BE2C (cell line): ENCODE measurements around the gene NAPA.
A peak's percentile ranks its signal among the peaks of the same experiment; 100 is the strongest.

Experiments
- DNase-seq: peaks from one replicate; pipeline ENCODE4 v3.0.0-alpha.2; 2020
- H3K27me3 ChIP-seq: fragments of 250-450 bp; sonication (Bioruptor Pico); 2 replicates; pipeline ENCODE4 v1.5.1; 2020; ENCODE audit warnings: mild to moderate bottlenecking
- H3K36me3 ChIP-seq: fragments of 250-450 bp; sonication (Bioruptor Pico); 2 replicates; pipeline ENCODE4 v1.5.1; 2020; ENCODE audit warnings: mild to moderate bottlenecking
- H3K4me1 ChIP-seq: fragments of 250-450 bp; sonication (Bioruptor Pico); 2 replicates; pipeline ENCODE4 v1.5.1; 2020
- H3K4me3 ChIP-seq: 2 replicates; pipeline ENCODE4 v1.5.1; 2011; ENCODE audit warnings: low read depth, low read length
- H3K9me3 ChIP-seq: fragments of 250-450 bp; sonication (Bioruptor Pico); 2 replicates; pipeline ENCODE4 v1.5.1; 2020
- CTCF ChIP-seq: IDR thresholded peaks from 2 replicates; pipeline ENCODE4 v1.5.1; 2012; ENCODE audit warnings: mild to moderate bottlenecking, low read depth, low read length

NAPA gene

GRCh38 chr19:47547199-47547598 is 32.3 kb upstream of the NAPA start:
- TF ChIP-seq CTCF: no peak
- no peaks in the 10 kb centered on the region for H3K27me3 ChIP-seq

GRCh38 chr19:47545061-47545948 is 30.4 kb upstream of the NAPA start:
- no peaks in the 10 kb centered on the region for H3K36me3 ChIP-seq
- no peak overlapping the region for H3K4me3 ChIP-seq
- TF ChIP-seq CTCF: no peak
- no peak for DNase-seq
- H3K9me3 ChIP-seq: no peaks in the 10 kb centered on the region
- no peaks in the 10 kb centered on the region; the same call in 1 of the 2 replicates for H3K27me3 ChIP-seq
- no peaks in the 10 kb centered on the region; the same call in 1 of the 2 replicates for H3K4me1 ChIP-seq

More at GRCh38 chr19:47547199-47547598, 32.3 kb upstream of the NAPA start:
- Histone ChIP-seq H3K9me3 (no peaks in the 10 kb centered on the region), H3K36me3 (no peaks in the 10 kb centered on the region), H3K4me3 (no peak overlapping the region), H3K4me1 (no peaks in the 10 kb centered on the region; the same call in 1 of the 2 replicates)
- DNase-seq: no peak

GRCh38 chr19:47544476-47544875 is 29.6 kb upstream of the NAPA start:
- no peak for TF ChIP-seq CTCF
- Histone ChIP-seq H3K36me3 (no peaks in the 10 kb centered on the region), H3K4me1 (peaks cover 4% of the 10 kb centered on the region; the same call in 1 of the 2 replicates), H3K9me3 (no peaks in the 10 kb centered on the region), H3K4me3 (no peak overlapping the region), H3K27me3 (no peaks in the 10 kb centered on the region; the same call in 1 of the 2 replicates)
- DNase-seq: no peak

GRCh38 chr19:47544075-47544474 is 29.2 kb upstream of the NAPA start:
- no peak for TF ChIP-seq CTCF
- DNase-seq: no peak
- peaks cover 4% of the 10 kb centered on the region; the same call in 1 of the 2 replicates for H3K4me1 ChIP-seq
- no peaks in the 10 kb centered on the region for H3K9me3 ChIP-seq
- no peaks in the 10 kb centered on the region for H3K36me3 ChIP-seq
- no peak overlapping the region for H3K4me3 ChIP-seq
- no peaks in the 10 kb centered on the region; the same call in 1 of the 2 replicates for H3K27me3 ChIP-seq

- no peak for TF ChIP-seq CTCF
- Histone ChIP-seq H3K9me3 (no peaks in the 10 kb centered on the region), H3K4me3 (no peak overlapping the region), H3K36me3 (no peaks in the 10 kb centered on the region), H3K4me1 (peaks cover 4% of the 10 kb centered on the region; the same call in 1 of the 2 replicates), H3K27me3 (no peaks in the 10 kb centered on the region; the same call in 1 of the 2 replicates)
- DNase-seq: peak; percentile 44
Measured at GRCh38 chr19:47542030-47542475, 27.2 kb upstream of the NAPA start.

GRCh38 chr19:47541518-47541917 is 26.7 kb upstream of the NAPA start:
- no peaks in the 10 kb centered on the region; the same call in 1 of the 2 replicates for H3K27me3 ChIP-seq
- peaks cover 4% of the 10 kb centered on the region; the same call in 1 of the 2 replicates for H3K4me1 ChIP-seq
- TF ChIP-seq CTCF: no peak
- H3K36me3 ChIP-seq: no peaks in the 10 kb centered on the region
- no peak for DNase-seq
- no peak overlapping the region for H3K4me3 ChIP-seq
- H3K9me3 ChIP-seq: no peaks in the 10 kb centered on the region
